ENCODE measurements around the gene CEACAM19.

GRCh38 chr19:44722131-44723121 is 51.1 kb downstream of the CEACAM19 start:
- TF ChIP-seq, protein P1, sequence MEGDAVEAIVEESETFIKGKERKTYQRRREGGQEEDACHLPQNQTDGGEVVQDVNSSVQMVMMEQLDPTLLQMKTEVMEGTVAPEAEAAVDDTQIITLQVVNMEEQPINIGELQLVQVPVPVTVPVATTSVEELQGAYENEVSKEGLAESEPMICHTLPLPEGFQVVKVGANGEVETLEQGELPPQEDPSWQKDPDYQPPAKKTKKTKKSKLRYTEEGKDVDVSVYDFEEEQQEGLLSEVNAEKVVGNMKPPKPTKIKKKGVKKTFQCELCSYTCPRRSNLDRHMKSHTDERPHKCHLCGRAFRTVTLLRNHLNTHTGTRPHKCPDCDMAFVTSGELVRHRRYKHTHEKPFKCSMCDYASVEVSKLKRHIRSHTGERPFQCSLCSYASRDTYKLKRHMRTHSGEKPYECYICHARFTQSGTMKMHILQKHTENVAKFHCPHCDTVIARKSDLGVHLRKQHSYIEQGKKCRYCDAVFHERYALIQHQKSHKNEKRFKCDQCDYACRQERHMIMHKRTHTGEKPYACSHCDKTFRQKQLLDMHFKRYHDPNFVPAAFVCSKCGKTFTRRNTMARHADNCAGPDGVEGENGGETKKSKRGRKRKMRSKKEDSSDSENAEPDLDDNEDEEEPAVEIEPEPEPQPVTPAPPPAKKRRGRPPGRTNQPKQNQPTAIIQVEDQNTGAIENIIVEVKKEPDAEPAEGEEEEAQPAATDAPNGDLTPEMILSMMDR (conservative IDR thresholded peaks at IDR 0.05; ENCODE audit: low read length): no peak
- TF ChIP-seq EZH2phosphoT487 (IDR thresholded peaks at IDR 0.05; ENCODE audit: borderline replicate concordance): no peak

Data from Loucy (cell line).